T-helper 2 cell (primary cell): ENCODE data around the gene MCOLN1.

Source experiments
- DNase-seq, 5 experiments: peaks; one replicate each; pipeline versions ENCODE4 v3.0.0 to v3.0.0-alpha.2; 2012 to 2022

Gene MCOLN1

DNA sequence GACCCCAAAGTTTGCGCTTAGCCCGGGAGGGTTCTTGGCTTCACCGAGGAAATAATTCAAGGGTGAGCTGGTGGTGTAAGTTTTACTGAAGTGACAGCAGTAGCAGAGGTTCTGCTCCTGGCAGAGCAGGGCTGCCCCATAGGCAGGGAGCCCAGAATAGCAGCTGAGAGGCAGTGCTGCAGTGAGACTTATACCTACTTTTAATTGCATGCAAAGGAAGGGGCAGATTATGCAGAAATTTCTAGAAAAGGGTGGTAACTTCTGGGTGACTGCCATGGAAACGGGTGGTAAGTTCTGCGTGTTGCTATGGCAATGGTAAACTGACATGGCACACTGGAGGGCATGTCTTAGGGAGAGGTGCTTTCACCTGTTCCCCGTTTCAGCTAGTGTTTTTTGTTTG, 55.7 kb downstream of the MCOLN1 start:
- DNase-seq, result no peak

DNA sequence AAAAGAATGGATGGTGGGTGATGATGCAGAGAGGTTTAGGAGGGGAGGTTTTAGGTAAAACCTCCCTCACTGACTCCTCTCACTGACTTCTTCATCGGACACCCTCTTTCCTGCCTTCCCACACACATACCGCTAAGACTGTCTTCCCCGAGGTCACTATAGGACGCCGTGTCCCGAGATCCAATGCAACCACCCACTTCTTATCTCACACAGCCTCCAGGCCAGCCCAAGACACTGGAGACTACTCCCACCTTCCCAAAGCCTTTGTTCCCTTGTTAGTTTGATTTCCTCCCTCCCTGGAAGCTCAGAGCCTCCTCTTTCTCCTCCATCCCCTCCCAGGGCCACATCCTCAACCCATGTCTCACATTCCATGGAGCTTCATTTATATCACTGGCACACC, 56.8 kb downstream of the MCOLN1 start:
- DNase-seq, result no peak

DNA sequence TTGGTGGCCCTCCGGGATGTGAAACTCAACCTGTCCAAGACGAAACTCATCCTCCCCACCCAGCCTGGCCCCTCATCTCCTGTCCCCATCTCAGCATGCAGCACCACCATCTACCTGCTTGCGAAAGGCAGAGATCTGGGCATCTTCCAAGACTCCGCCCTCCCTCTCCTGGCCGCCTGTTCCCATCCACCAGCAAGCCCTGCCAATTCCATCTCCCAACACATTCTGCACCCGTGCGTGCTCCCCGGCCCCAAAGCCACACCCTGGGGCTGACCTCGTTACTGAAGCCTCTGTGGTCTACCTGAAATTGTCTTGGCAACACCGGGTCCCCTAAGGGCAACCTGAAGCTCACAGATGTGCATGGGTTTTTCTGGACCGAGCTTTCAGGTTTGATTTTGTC, 60.0 kb downstream of the MCOLN1 start:
- DNase-seq, result no peak
